K562 (cell line): ENCODE measurements around the gene KLHL12. TPM values are rescaled to one million over a fixed set of nuclear protein-coding genes. Genes with fewer than 3 reads are reported as not detected.
A peak's percentile ranks its signal among the peaks of the same experiment; 100 is the strongest.

Experiments used
- ATF3 ChIP-seq, 2 experiments: fragments of 450-650 bp in 1 of 2; sonication (generic) in 1 of 2; formaldehyde crosslinking in 1 of 2; IDR thresholded peaks in 1 of 2; conservative IDR thresholded peaks in 1 of 2; 2 replicates each; pipeline versions ENCODE4 v1.6.1 to v1.8.1; 2016 to 2023; ENCODE audit warnings: mild to moderate bottlenecking in 2 of 2, moderate library complexity in 2 of 2, inconsistent platforms in 1 of 2, missing genetic modification reagents in 1 of 2
- ATF7 ChIP-seq: fragments of 450-650 bp; IDR thresholded peaks from 2 replicates; pipeline ENCODE4 v1.7.1; 2014; ENCODE audit warnings: mild to moderate bottlenecking, moderate library complexity
- CBX1 ChIP-seq: sonication (generic); IDR thresholded peaks from 2 replicates; pipeline ENCODE4 v1.6.1; 2016; ENCODE audit warnings: antibody characterized with exemption, low read depth, mild to moderate bottlenecking
- CC2D1A ChIP-seq: fragments of 450-650 bp; IDR thresholded peaks from 2 replicates; pipeline ENCODE4 v1.6.1; 2017; ENCODE audit warnings: mild to moderate bottlenecking
- COPS2 ChIP-seq: fragments of 450-650 bp; conservative IDR thresholded peaks from 2 replicates; pipeline ENCODE4 v1.6.1; 2016; ENCODE audit warnings: mild to moderate bottlenecking, moderate library complexity
- ELF4 ChIP-seq: fragments of 450-650 bp; formaldehyde crosslinking; IDR thresholded peaks from 2 replicates; pipeline ENCODE4 v1.4.0; 2022; ENCODE audit warnings: missing genetic modification characterization
- EP300 ChIP-seq: IDR thresholded peaks from 2 replicates; pipeline ENCODE4 v1.6.1; 2012; ENCODE audit warnings: low read length, improper control_type of control experiment
- FIP1L1 ChIP-seq: fragments of 200-400 bp; formaldehyde crosslinking; IDR thresholded peaks from 2 replicates; pipeline ENCODE4 v1.6.1; 2018; ENCODE audit warnings: mild to moderate bottlenecking, low read depth, low read length; ENCODE audit not compliant: poor library complexity, severe bottlenecking
- FUS ChIP-seq: fragments of 200-400 bp; formaldehyde crosslinking; optimal IDR thresholded peaks from 2 replicates; pipeline ENCODE3; 2017; ENCODE audit warnings: low read depth, low read length
- KLF1 ChIP-seq: fragments of 450-650 bp; IDR thresholded peaks from 2 replicates; pipeline ENCODE4 v1.6.1; 2016; ENCODE audit warnings: missing genetic modification characterization, missing compliant biosample characterization
- MAFK ChIP-seq: IDR thresholded peaks from 2 replicates; pipeline ENCODE4 v1.6.1; 2011; ENCODE audit warnings: low read length, improper control_type of control experiment
- RAD51 ChIP-seq: fragments of 450-650 bp; IDR thresholded peaks from 2 replicates; pipeline ENCODE4 v1.7.1; 2016; ENCODE audit warnings: low read depth, mild to moderate bottlenecking, borderline replicate concordance
- SIN3B ChIP-seq: fragments of 450-650 bp; IDR thresholded peaks from 2 replicates; pipeline ENCODE4 v1.6.1; 2017; ENCODE audit warnings: low read depth, mild to moderate bottlenecking, moderate library complexity
- U2AF2 ChIP-seq: fragments of 200-400 bp; formaldehyde crosslinking; optimal IDR thresholded peaks from 2 replicates; pipeline ENCODE3; 2017; ENCODE audit warnings: low read depth, mild to moderate bottlenecking, low read length
- ZBTB1 ChIP-seq: sonication (generic); formaldehyde crosslinking; IDR thresholded peaks from 2 replicates; pipeline ENCODE4 v1.8.1; 2023; ENCODE audit warnings: missing genetic modification reagents, low read depth, mild to moderate bottlenecking, borderline replicate concordance
- ZBTB33 ChIP-seq: sonication (generic); formaldehyde crosslinking; IDR thresholded peaks from 2 replicates; pipeline ENCODE4 v1.8.1; 2023; ENCODE audit warnings: mild to moderate bottlenecking, missing genetic modification reagents
- ZNF76 ChIP-seq: fragments of 250-450 bp; sonication (Bioruptor Pico); IDR thresholded peaks from 2 replicates; pipeline ENCODE4 v1.4.0; 2020; ENCODE audit warnings: mild to moderate bottlenecking, moderate library complexity, borderline replicate concordance
- ZNF780A ChIP-seq: fragments of 250-450 bp; sonication (Bioruptor Pico); IDR thresholded peaks from 2 replicates; pipeline ENCODE4 v1.5.0; 2021; ENCODE audit warnings: mild to moderate bottlenecking
- ZNF830 ChIP-seq: fragments of 250-450 bp; sonication (Bioruptor Pico); IDR thresholded peaks from 2 replicates; pipeline ENCODE4 v1.5.0; 2021; ENCODE audit warnings: mild to moderate bottlenecking
- polyA plus RNA-seq, 8 experiments: library from polyadenylated mRNA; depleted of rRNA in 4 of 8; stranded (reverse) in 5 of 8; unstranded in 3 of 8; fragments of >200 nt; fragmentation: Nextera tagmentation in 2 of 8; fragmentation: Illumina TruSeq in 1 of 8; extraction: Ambion mirVana in 2 of 8; extraction: Trizol in 1 of 8; gene quantifications; 2 replicates each; pipeline versions ENCODE4 v1.2.1 to v1.2.3, GENCODE V29; 2011 to 2014; ENCODE audit warnings: inconsistent platforms in 1 of 8, missing spikeins in 1 of 8
- total RNA-seq, 7 experiments: library from RNA; depleted of rRNA in 6 of 7; stranded (reverse); fragments of >200 nt in 6 of 7; fragmentation: Illumina TruSeq in 2 of 7; extraction: Trizol in 2 of 7; gene quantifications; 2 replicates each; pipeline versions ENCODE4 v1.2.1 to v1.2.3, GENCODE V29; 2011 to 2021; ENCODE audit warnings: low replicate concordance in 1 of 7
- TF ChIP-seq, protein P1 (sequence below): fragments of 450-650 bp; formaldehyde crosslinking; IDR thresholded peaks from 2 replicates; pipeline ENCODE4 v1.4.0; 2022; ENCODE audit warnings: missing genetic modification characterization
- TF ChIP-seq, protein P2 (sequence below): fragments of 450-650 bp; IDR thresholded peaks from 2 replicates; pipeline ENCODE4 v1.6.1; 2016; ENCODE audit warnings: low read depth, mild to moderate bottlenecking, moderate library complexity
- TF ChIP-seq, protein P3 (sequence below), 2 experiments: IDR thresholded peaks in 1 of 2; conservative IDR thresholded peaks in 1 of 2; 2 replicates each; pipeline ENCODE4 v1.6.1; 2016; ENCODE audit warnings: low read depth in 2 of 2, mild to moderate bottlenecking in 1 of 2, missing compliant biosample characterization in 1 of 2, missing genetic modification characterization in 1 of 2, moderate library complexity in 1 of 2

The KLHL12 gene
- total and polyA plus RNA-seq, 9 of the 15 experiments (the other 6 are each of a cell fraction or from before 2014, with no cell fraction given) = 23.1 to 85.1 (median 35.0) TPM

GRCh38 chr1:202944438-202944921, 17.4 kb upstream of the KLHL12 start (continued):
- TF ChIP-seq, protein P1, sequence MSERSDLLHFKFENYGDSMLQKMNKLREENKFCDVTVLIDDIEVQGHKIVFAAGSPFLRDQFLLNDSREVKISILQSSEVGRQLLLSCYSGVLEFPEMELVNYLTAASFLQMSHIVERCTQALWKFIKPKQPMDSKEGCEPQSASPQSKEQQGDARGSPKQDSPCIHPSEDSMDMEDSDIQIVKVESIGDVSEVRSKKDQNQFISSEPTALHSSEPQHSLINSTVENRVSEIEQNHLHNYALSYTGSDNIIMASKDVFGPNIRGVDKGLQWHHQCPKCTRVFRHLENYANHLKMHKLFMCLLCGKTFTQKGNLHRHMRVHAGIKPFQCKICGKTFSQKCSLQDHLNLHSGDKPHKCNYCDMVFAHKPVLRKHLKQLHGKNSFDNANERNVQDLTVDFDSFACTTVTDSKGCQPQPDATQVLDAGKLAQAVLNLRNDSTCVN (CRISPR knock-in tag) = no peak
- TF ChIP-seq ZNF830 (CRISPR knock-in tag) (no peak), ELF4 (CRISPR knock-in tag) (peak; percentile 51; the same call in 1 of the 2 replicates), ATF3 (IDR thresholded peaks at IDR 0.05) (0 out of 2 replicates have a peak, but pooled peaks have one; percentile 10), ATF3 (CRISPR knock-in tag; conservative IDR thresholded peaks at IDR 0.05) (no peak), SIN3B (no peak), FUS (no peak), KLF1 (tag) (no peak; the same call in 1 of the 2 replicates), MAFK (no peak), RAD51 (no peak; the same call in 1 of the 2 replicates), EP300 (peak; percentile 73), U2AF2 (no peak), ZNF76 (CRISPR knock-in tag) (no peak), ATF7 (peak; percentile 67), COPS2 (no peak), ZBTB1 (CRISPR knock-in tag) (no peak), CBX1 (no peak), ZNF780A (CRISPR knock-in tag) (no peak), ZBTB33 (CRISPR knock-in tag) (no peak), CC2D1A (peak; percentile 86; the same call in 1 of the 2 replicates), FIP1L1 (no peak)
- TF ChIP-seq, protein P2, sequence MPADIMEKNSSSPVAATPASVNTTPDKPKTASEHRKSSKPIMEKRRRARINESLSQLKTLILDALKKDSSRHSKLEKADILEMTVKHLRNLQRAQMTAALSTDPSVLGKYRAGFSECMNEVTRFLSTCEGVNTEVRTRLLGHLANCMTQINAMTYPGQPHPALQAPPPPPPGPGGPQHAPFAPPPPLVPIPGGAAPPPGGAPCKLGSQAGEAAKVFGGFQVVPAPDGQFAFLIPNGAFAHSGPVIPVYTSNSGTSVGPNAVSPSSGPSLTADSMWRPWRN = no peak
- TF ChIP-seq, protein P3, sequence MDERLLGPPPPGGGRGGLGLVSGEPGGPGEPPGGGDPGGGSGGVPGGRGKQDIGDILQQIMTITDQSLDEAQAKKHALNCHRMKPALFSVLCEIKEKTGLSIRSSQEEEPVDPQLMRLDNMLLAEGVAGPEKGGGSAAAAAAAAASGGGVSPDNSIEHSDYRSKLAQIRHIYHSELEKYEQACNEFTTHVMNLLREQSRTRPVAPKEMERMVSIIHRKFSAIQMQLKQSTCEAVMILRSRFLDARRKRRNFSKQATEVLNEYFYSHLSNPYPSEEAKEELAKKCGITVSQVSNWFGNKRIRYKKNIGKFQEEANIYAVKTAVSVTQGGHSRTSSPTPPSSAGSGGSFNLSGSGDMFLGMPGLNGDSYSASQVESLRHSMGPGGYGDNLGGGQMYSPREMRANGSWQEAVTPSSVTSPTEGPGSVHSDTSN (CRISPR knock-in tag; IDR thresholded peaks at IDR 0.05; ENCODE audit: low read depth) = peak; percentile 32; the same call in 1 of the 2 replicates
- TF ChIP-seq, protein P3 (tag; conservative IDR thresholded peaks at IDR 0.05; ENCODE audit: low read depth) = peak; percentile 86
